OCI-LY3 (cell line): ENCODE data around the gene SOX13.

Experiments used
- EZH2phosphoT487 ChIP-seq: fragments of 200-600 bp; shearing (Covaris generic); IDR thresholded peaks from 2 replicates; pipeline ENCODE4 v1.6.1; 2018; ENCODE audit warnings: antibody characterized with exemption, mixed run types, low read depth
- TF ChIP-seq, protein P1 (sequence below): fragments of 200-600, 300-600 bp; sonication (generic); IDR thresholded peaks from 2 replicates; pipeline ENCODE4 v1.5.1; 2014; ENCODE audit warnings: antibody characterized with exemption, low read length, low read depth

DNA sequence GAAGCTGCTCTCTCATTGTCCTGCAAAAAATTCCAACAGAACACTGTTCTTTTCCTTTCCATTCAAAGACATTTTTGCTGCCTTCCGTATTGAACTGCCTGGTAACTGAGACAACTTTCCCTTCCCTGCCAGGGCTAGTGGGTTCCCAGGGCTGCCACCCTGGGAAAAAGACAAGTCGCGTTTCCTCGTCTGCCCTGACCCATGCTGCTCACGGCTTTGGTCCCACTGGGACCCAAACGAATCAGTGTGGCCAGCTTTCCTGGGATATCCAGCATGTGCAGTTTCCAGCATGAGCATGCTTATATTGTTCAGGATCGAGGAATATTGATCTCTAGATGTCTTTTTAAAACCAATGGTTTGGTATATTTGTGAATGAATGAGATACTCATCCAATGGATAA lies 18.2 kb downstream of the SOX13 start:
- no peak for TF ChIP-seq EZH2phosphoT487
- TF ChIP-seq, protein P1, sequence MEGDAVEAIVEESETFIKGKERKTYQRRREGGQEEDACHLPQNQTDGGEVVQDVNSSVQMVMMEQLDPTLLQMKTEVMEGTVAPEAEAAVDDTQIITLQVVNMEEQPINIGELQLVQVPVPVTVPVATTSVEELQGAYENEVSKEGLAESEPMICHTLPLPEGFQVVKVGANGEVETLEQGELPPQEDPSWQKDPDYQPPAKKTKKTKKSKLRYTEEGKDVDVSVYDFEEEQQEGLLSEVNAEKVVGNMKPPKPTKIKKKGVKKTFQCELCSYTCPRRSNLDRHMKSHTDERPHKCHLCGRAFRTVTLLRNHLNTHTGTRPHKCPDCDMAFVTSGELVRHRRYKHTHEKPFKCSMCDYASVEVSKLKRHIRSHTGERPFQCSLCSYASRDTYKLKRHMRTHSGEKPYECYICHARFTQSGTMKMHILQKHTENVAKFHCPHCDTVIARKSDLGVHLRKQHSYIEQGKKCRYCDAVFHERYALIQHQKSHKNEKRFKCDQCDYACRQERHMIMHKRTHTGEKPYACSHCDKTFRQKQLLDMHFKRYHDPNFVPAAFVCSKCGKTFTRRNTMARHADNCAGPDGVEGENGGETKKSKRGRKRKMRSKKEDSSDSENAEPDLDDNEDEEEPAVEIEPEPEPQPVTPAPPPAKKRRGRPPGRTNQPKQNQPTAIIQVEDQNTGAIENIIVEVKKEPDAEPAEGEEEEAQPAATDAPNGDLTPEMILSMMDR = no peak
